Measurements from ENCODE around the gene ZNF282. TPM values are rescaled to one million over a fixed set of nuclear protein-coding genes. Genes with fewer than 3 reads are reported as not detected.
"Not testable (repeated sequence)": the region's sequence is repeated elsewhere in the genome, so short reads cannot be mapped to it uniquely, and the experiment has no call there.

Gene ZNF282
- total RNA-seq, 1 donor from 2014 or later = 28.1 TPM

DNA sequence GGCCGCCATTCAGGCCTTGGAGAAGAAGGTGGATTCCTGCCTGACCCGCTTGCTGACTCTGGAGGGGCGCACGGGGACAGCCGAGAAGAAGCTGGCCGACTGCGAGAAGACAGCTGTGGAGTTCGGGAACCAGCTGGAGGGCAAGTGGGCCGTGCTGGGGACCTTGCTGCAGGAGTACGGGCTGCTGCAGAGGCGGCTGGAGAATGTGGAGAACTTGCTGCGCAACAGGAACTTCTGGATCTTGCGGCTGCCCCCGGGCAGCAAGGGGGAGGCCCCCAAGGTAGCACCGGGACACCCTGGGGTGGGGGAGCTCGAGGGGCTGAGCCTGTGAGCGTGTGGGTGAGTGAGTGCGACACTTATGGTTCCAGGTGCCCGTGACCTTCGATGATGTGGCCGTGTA is 71.1 kb downstream of the ZNF282 start:
- Histone ChIP-seq H3K4me3 (ENCODE audit: insufficient read depth, low read depth, low read length) (no peak overlapping the region), H3K9me3 (ENCODE audit: insufficient read depth, low read depth, low read length) (no peaks in the 10 kb centered on the region), H3K9ac (ENCODE audit: low read length) (no peak overlapping the region), H3K4me2 (ENCODE audit: low read length) (no peak overlapping the region), H3K4me1 (ENCODE audit: insufficient read depth, low read length) (peaks cover 7% of the 10 kb centered on the region), H2AFZ (ENCODE audit: low read depth, low read length) (no peak overlapping the region), H3K27ac (ENCODE audit: low read depth, low read length) (no peak overlapping the region), H3K27me3 (ENCODE audit: insufficient read depth, low read length) (no peaks in the 10 kb centered on the region), H4K20me1 (ENCODE audit: insufficient read depth, low read length) (peaks cover 12% of the 10 kb centered on the region), H3K36me3 (ENCODE audit: insufficient read depth, low read length) (peaks cover 12% of the 10 kb centered on the region), H3K79me2 (ENCODE audit: insufficient read depth, low read length) (peaks cover 39% of the 10 kb centered on the region)
- no peak for FAIRE-seq
- H3K27ac Mint-ChIP-seq (ENCODE audit: unreplicated experiment) = no peak overlapping the region
- peaks cover 32% of the 10 kb centered on the region for H3K36me3 Mint-ChIP-seq (ENCODE audit: low read depth, unreplicated experiment)
- peaks cover 2% of the 10 kb centered on the region for H3K9me3 Mint-ChIP-seq (ENCODE audit: unreplicated experiment)
- H3K27me3 Mint-ChIP-seq (ENCODE audit: low read depth, unreplicated experiment) = no peaks in the 10 kb centered on the region
- H3K4me3 Mint-ChIP-seq (ENCODE audit: unreplicated experiment) = no peak overlapping the region
- peaks cover 7% of the 10 kb centered on the region for H3K4me1 Mint-ChIP-seq (ENCODE audit: low read depth, unreplicated experiment)
- DNase-seq (ENCODE audit: low read depth) = no peak
- TF ChIP-seq EZH2 (IDR thresholded peaks at IDR 0.05; ENCODE audit: insufficient read depth, low read length) (no peak), CTCF (IDR thresholded peaks at IDR 0.05; ENCODE audit: insufficient read depth, low read depth, low read length) (no peak)

- no peak overlapping the region for H2AFZ ChIP-seq (ENCODE audit: low read depth, low read length)
- Mint-ChIP-seq H3K4me3 (ENCODE audit: unreplicated experiment) (no peak overlapping the region), H3K27me3 (ENCODE audit: low read depth, unreplicated experiment) (no peaks in the 10 kb centered on the region), H3K27ac (ENCODE audit: unreplicated experiment) (no peak overlapping the region), H3K36me3 (ENCODE audit: low read depth, unreplicated experiment) (peaks cover 34% of the 10 kb centered on the region), H3K9me3 (ENCODE audit: unreplicated experiment) (peaks cover 2% of the 10 kb centered on the region), H3K4me1 (ENCODE audit: low read depth, unreplicated experiment) (peaks cover 7% of the 10 kb centered on the region)
- H3K9ac ChIP-seq (ENCODE audit: low read length) = no peak overlapping the region
- H3K27me3 ChIP-seq (ENCODE audit: insufficient read depth, low read length) = no peaks in the 10 kb centered on the region
- no peak overlapping the region for H3K27ac ChIP-seq (ENCODE audit: low read depth, low read length)
- peaks cover 1% of the 10 kb centered on the region for H3K4me1 ChIP-seq (ENCODE audit: insufficient read depth, low read length)
- H3K4me3 ChIP-seq (ENCODE audit: insufficient read depth, low read depth, low read length) = no peak overlapping the region
- TF ChIP-seq CTCF (IDR thresholded peaks at IDR 0.05; ENCODE audit: insufficient read depth, low read depth, low read length) (no peak), EZH2 (IDR thresholded peaks at IDR 0.05; ENCODE audit: insufficient read depth, low read length) (no peak)
- no peaks in the 10 kb centered on the region for H3K9me3 ChIP-seq (ENCODE audit: insufficient read depth, low read depth, low read length)
- no peak overlapping the region for H3K4me2 ChIP-seq (ENCODE audit: low read length)
- H3K79me2 ChIP-seq (ENCODE audit: insufficient read depth, low read length) = peaks cover 45% of the 10 kb centered on the region
- DNase-seq (ENCODE audit: low read depth) (no peak), FAIRE-seq (no peak)
- peaks cover 12% of the 10 kb centered on the region for H4K20me1 ChIP-seq (ENCODE audit: insufficient read depth, low read length)
- H3K36me3 ChIP-seq (ENCODE audit: insufficient read depth, low read length) = peaks cover 12% of the 10 kb centered on the region
Observed at GRCh38 chr7:149267733-149268132, 72.4 kb downstream of the ZNF282 start.

DNA sequence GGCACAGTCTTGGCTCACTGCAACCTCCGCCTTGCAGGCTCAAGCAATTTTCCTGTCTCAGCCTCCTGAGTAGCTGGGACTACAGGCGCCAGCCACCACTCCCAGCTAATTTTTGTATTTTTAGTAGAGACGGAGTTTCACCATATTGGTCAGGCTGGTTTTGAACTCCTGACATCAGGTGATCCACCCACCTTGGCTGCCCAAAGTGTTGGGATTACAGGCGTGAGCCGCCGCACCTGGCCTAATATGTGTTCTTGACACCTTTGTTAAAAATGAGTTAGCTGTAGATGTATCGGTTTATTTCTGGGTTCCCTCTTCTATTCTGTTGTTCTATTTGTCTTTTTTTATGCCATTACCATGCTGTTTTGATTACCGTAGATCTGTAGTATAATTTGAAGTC is 79.1 kb downstream of the ZNF282 start:
- peaks cover 16% of the 10 kb centered on the region for H3K36me3 ChIP-seq (ENCODE audit: insufficient read depth, low read length)
- not testable (repeated sequence) for H3K9me3 Mint-ChIP-seq (ENCODE audit: unreplicated experiment); H3K4me1 ChIP-seq (ENCODE audit: insufficient read depth, low read length); H3K4me1 Mint-ChIP-seq (ENCODE audit: low read depth, unreplicated experiment); H3K27ac Mint-ChIP-seq (ENCODE audit: unreplicated experiment); H3K27me3 Mint-ChIP-seq (ENCODE audit: low read depth, unreplicated experiment); H3K9me3 ChIP-seq (ENCODE audit: insufficient read depth, low read depth, low read length); H3K4me2 ChIP-seq (ENCODE audit: low read length); H3K4me3 ChIP-seq (ENCODE audit: insufficient read depth, low read depth, low read length); H2AFZ ChIP-seq (ENCODE audit: low read depth, low read length); DNase-seq (ENCODE audit: low read depth); H3K27ac ChIP-seq (ENCODE audit: low read depth, low read length); FAIRE-seq; H3K9ac ChIP-seq (ENCODE audit: low read length); H3K27me3 ChIP-seq (ENCODE audit: insufficient read depth, low read length)
- H4K20me1 ChIP-seq (ENCODE audit: insufficient read depth, low read length) = peaks cover 17% of the 10 kb centered on the region
- peaks cover 25% of the 10 kb centered on the region for H3K79me2 ChIP-seq (ENCODE audit: insufficient read depth, low read length)
- Mint-ChIP-seq H3K4me3 (ENCODE audit: unreplicated experiment) (peak overlapping the region; percentile 68), H3K36me3 (ENCODE audit: low read depth, unreplicated experiment) (peaks cover 29% of the 10 kb centered on the region)

Other genes with a start within 250 kb of the ZNF282 start
- 266 and 284 TPM in 2 replicates for gene PDIA4, start 167.0 kb upstream of the ZNF282 start, total RNA-seq
- gene ZNF786, start 104.8 kb upstream of the ZNF282 start, total RNA-seq = 7.8 and 9.9 TPM in 2 replicates
- 5.9 and 7.1 TPM in 2 replicates for gene ZNF425, start 69.2 kb upstream of the ZNF282 start, total RNA-seq
- gene ZNF398, start 48.1 kb upstream of the ZNF282 start, total RNA-seq = 14.6 and 16.6 TPM in 2 replicates
- gene ZNF212, start 44.1 kb downstream of the ZNF282 start, total RNA-seq = 8.2 and 8.7 TPM in 2 replicates
- 10.6 and 11.2 TPM in 2 replicates for gene ZNF783, start 66.7 kb downstream of the ZNF282 start, total RNA-seq

Measured in astrocyte (in vitro differentiated cells and primary cell).